Endothelial cell of hepatic sinusoid (primary cell): ENCODE measurements around the gene FAM3C.
"Not testable (repeated sequence)": the region's sequence is repeated elsewhere in the genome, so short reads cannot be mapped to it uniquely, and the experiment has no call there.

ENCODE experiments used
- in situ Hi-C: cut with HindIII; loops from 2 replicates; pipeline ENCODE4 v1.10.0; 2017; ENCODE audit warnings: low sequenced_read_pairs

FAM3C gene

GRCh38 chr7:121334875-121335648, 61.0 kb downstream of the FAM3C start:
- in situ Hi-C loops, result no loop called here

- in situ Hi-C loops, result no loop called here
These were observed 61.7 kb downstream of the FAM3C start for GRCh38 chr7:121334376-121334775.

- in situ Hi-C loops, result no loop called here
These were observed 64.5 kb downstream of the FAM3C start for GRCh38 chr7:121331574-121331973.

- in situ Hi-C loops, result no loop called here
These were observed 65.1 kb downstream of the FAM3C start for GRCh38 chr7:121331048-121331447.

GRCh38 chr7:121330053-121330833, 65.9 kb downstream of the FAM3C start:
- in situ Hi-C loops, result no loop called here

- in situ Hi-C loops, result no loop called here
These were observed 66.7 kb downstream of the FAM3C start for GRCh38 chr7:121329191-121330052.

- in situ Hi-C loops, result no loop called here
These were observed 67.5 kb downstream of the FAM3C start, which contains the start of gene WNT16 for GRCh38 chr7:121328508-121329190. WNT16 (plus strand) TSS chr7:121329000; CDS start chr7:121329293, 293 bp downstream.

GRCh38 chr7:121327671-121328070, 68.4 kb downstream of the FAM3C start:
- in situ Hi-C loops, result no loop called here

- in situ Hi-C loops, result no loop called here
These were observed 72.4 kb downstream of the FAM3C start for GRCh38 chr7:121323515-121324302.

GRCh38 chr7:121322460-121322859, 73.6 kb downstream of the FAM3C start:
- in situ Hi-C loops, result no loop called here

- in situ Hi-C loops, result not testable (repeated sequence)
These were observed 80.9 kb downstream of the FAM3C start for GRCh38 chr7:121315170-121315569.

- in situ Hi-C loops, result no loop called here
These were observed 82.1 kb downstream of the FAM3C start for GRCh38 chr7:121313793-121314676.

GRCh38 chr7:121313220-121313792, 82.8 kb downstream of the FAM3C start:
- in situ Hi-C loops, result no loop called here

- in situ Hi-C loops, result no loop called here
These were observed 89.0 kb downstream of the FAM3C start for GRCh38 chr7:121307021-121307574.

- in situ Hi-C loops, result no loop called here
These were observed 89.5 kb downstream of the FAM3C start for GRCh38 chr7:121306565-121306964.

- in situ Hi-C loops, result no loop called here
These were observed 91.0 kb downstream of the FAM3C start for GRCh38 chr7:121305109-121305508.

GRCh38 chr7:121304102-121304658, 91.9 kb downstream of the FAM3C start:
- in situ Hi-C loops, result loop anchor here (5.0 kb wide), 1 partner anchor 47 kb away; no protein-coding TSS in a partner anchor
